ENCODE results near the gene RER1.

The RER1 gene

GRCh38 chr1:2383576-2383975, 8.1 kb upstream of the RER1 start:
- Histone ChIP-seq H2AK5ac (ENCODE audit: low read length) (no peak overlapping the region), H2BK12ac (ENCODE audit: low read length) (no peak overlapping the region), H3K14ac (ENCODE audit: low read length) (no peak overlapping the region), H4K91ac (ENCODE audit: low read depth, low read length) (no peak overlapping the region), H3K27me3 (ENCODE audit: insufficient read depth, low read length) (no peaks in the 10 kb centered on the region), H3K18ac (ENCODE audit: low read length) (no peak overlapping the region), H3K27ac (ENCODE audit: low read depth, low read length) (no peak overlapping the region), H2BK120ac (ENCODE audit: insufficient read depth, low read length, poor library complexity) (no peak overlapping the region), H3K4me1 (ENCODE audit: control insufficient read depth in 1 of 2, insufficient read depth in 2 of 2, low read length in 2 of 2) (no peaks in the 10 kb centered on the region), H3K9ac (ENCODE audit: low read length) (no peak overlapping the region), H3K4ac (ENCODE audit: low read depth, low read length) (no peak overlapping the region), H3K79me1 (ENCODE audit: low read length) (no peaks in the 10 kb centered on the region), H3K4me2 (ENCODE audit: low read length) (no peak overlapping the region), H3K4me3 (ENCODE audit: low read depth, low read length) (no peak overlapping the region), H4K12ac (ENCODE audit: low read depth, low read length) (no peak overlapping the region), H4K8ac (ENCODE audit: low read depth, low read length) (no peak overlapping the region), H2BK5ac (ENCODE audit: low read depth, low read length, poor library complexity) (no peak overlapping the region), H2AFZ (ENCODE audit: insufficient read depth, low read length, poor library complexity) (no peak overlapping the region), H3K23ac (ENCODE audit: low read length) (no peak overlapping the region), H3K79me2 (ENCODE audit: control insufficient read depth, insufficient read depth, low read length, poor library complexity) (no peaks in the 10 kb centered on the region), H3K36me3 (ENCODE audit: control insufficient read depth in 1 of 2, insufficient read depth in 2 of 2, low read length in 2 of 2) (peaks cover 4 to 10% of the 10 kb centered on the region in 2 experiments), H3K9me3 (ENCODE audit: insufficient read depth, low read depth, low read length) (no peaks in the 10 kb centered on the region)
- no peak for DNase-seq
- WGBS (ENCODE audit: extremely low coverage, insufficient coverage, insufficient read length) = no CpG with 5 or more reads among the region's 14 CpGs

GRCh38 chr1:2384130-2384860, 7.3 kb upstream of the RER1 start:
- no peak overlapping the region for H3K27ac ChIP-seq (ENCODE audit: low read depth, low read length)
- H4K8ac ChIP-seq (ENCODE audit: low read depth, low read length) = no peak overlapping the region
- no peak overlapping the region for H3K14ac ChIP-seq (ENCODE audit: low read length)
- H3K9me3 ChIP-seq (ENCODE audit: insufficient read depth, low read depth, low read length) = no peaks in the 10 kb centered on the region
- H3K4me1 ChIP-seq (ENCODE audit: control insufficient read depth in 1 of 2, insufficient read depth in 2 of 2, low read length in 2 of 2) = no peaks in the 10 kb centered on the region
- no peak for DNase-seq
- peaks cover 4 to 10% of the 10 kb centered on the region in 2 experiments for H3K36me3 ChIP-seq (ENCODE audit: control insufficient read depth in 1 of 2, insufficient read depth in 2 of 2, low read length in 2 of 2)
- H2BK120ac ChIP-seq (ENCODE audit: insufficient read depth, low read length, poor library complexity) = no peak overlapping the region
- H2BK5ac ChIP-seq (ENCODE audit: low read depth, low read length, poor library complexity) = no peak overlapping the region
- no peak overlapping the region for H2AFZ ChIP-seq (ENCODE audit: insufficient read depth, low read length, poor library complexity)
- no peak overlapping the region for H3K4ac ChIP-seq (ENCODE audit: low read depth, low read length)
- H3K4me2 ChIP-seq (ENCODE audit: low read length) = no peak overlapping the region
- H4K91ac ChIP-seq (ENCODE audit: low read depth, low read length) = no peak overlapping the region
- H4K12ac ChIP-seq (ENCODE audit: low read depth, low read length) = no peak overlapping the region
- no peaks in the 10 kb centered on the region for H3K79me2 ChIP-seq (ENCODE audit: control insufficient read depth, insufficient read depth, low read length, poor library complexity)
- H2BK12ac ChIP-seq (ENCODE audit: low read length) = no peak overlapping the region
- H3K4me3 ChIP-seq (ENCODE audit: low read depth, low read length) = no peak overlapping the region
- H3K79me1 ChIP-seq (ENCODE audit: low read length) = no peaks in the 10 kb centered on the region
- H2AK5ac ChIP-seq (ENCODE audit: low read length) = no peak overlapping the region
- H3K23ac ChIP-seq (ENCODE audit: low read length) = no peak overlapping the region
- WGBS (ENCODE audit: extremely low coverage, insufficient coverage, insufficient read length) = no CpG with 5 or more reads among the region's 21 CpGs
- no peak overlapping the region for H3K18ac ChIP-seq (ENCODE audit: low read length)
- no peaks in the 10 kb centered on the region for H3K27me3 ChIP-seq (ENCODE audit: insufficient read depth, low read length)
- H3K9ac ChIP-seq (ENCODE audit: low read length) = no peak overlapping the region

GRCh38 chr1:2384941-2385481, 6.6 kb upstream of the RER1 start:
- Histone ChIP-seq H2BK5ac (ENCODE audit: low read depth, low read length, poor library complexity) (no peak overlapping the region), H3K79me2 (ENCODE audit: control insufficient read depth, insufficient read depth, low read length, poor library complexity) (no peaks in the 10 kb centered on the region), H2BK12ac (ENCODE audit: low read length) (no peak overlapping the region), H3K14ac (ENCODE audit: low read length) (no peak overlapping the region), H3K79me1 (ENCODE audit: low read length) (no peaks in the 10 kb centered on the region), H3K18ac (ENCODE audit: low read length) (no peak overlapping the region), H3K4me1 (ENCODE audit: control insufficient read depth in 1 of 2, insufficient read depth in 2 of 2, low read length in 2 of 2) (no peaks in the 10 kb centered on the region), H3K4ac (ENCODE audit: low read depth, low read length) (no peak overlapping the region), H3K23ac (ENCODE audit: low read length) (no peak overlapping the region), H4K91ac (ENCODE audit: low read depth, low read length) (no peak overlapping the region), H2AFZ (ENCODE audit: insufficient read depth, low read length, poor library complexity) (no peak overlapping the region), H3K27ac (ENCODE audit: low read depth, low read length) (no peak overlapping the region), H3K9me3 (ENCODE audit: insufficient read depth, low read depth, low read length) (no peaks in the 10 kb centered on the region), H2AK5ac (ENCODE audit: low read length) (no peak overlapping the region), H3K4me2 (ENCODE audit: low read length) (no peak overlapping the region), H4K8ac (ENCODE audit: low read depth, low read length) (no peak overlapping the region), H2BK120ac (ENCODE audit: insufficient read depth, low read length, poor library complexity) (no peak overlapping the region), H3K9ac (ENCODE audit: low read length) (no peak overlapping the region), H3K36me3 (ENCODE audit: control insufficient read depth in 1 of 2, insufficient read depth in 2 of 2, low read length in 2 of 2) (peaks cover 4 to 10% of the 10 kb centered on the region in 2 experiments), H3K4me3 (ENCODE audit: low read depth, low read length) (no peak overlapping the region), H3K27me3 (ENCODE audit: insufficient read depth, low read length) (no peaks in the 10 kb centered on the region), H4K12ac (ENCODE audit: low read depth, low read length) (no peak overlapping the region)
- whole genome bisulfite sequencing (ENCODE audit: extremely low coverage, insufficient coverage, insufficient read length) = no CpG with 5 or more reads among the region's 41 CpGs
- DNase-seq = no peak

GRCh38 chr1:2385606-2386280, 5.9 kb upstream of the RER1 start:
- DNase-seq = no peak
- WGBS (ENCODE audit: extremely low coverage, insufficient coverage, insufficient read length) = no CpG with 5 or more reads among the region's 19 CpGs
- no peaks in the 10 kb centered on the region for H3K79me2 ChIP-seq (ENCODE audit: control insufficient read depth, insufficient read depth, low read length, poor library complexity)
- H3K9me3 ChIP-seq (ENCODE audit: insufficient read depth, low read depth, low read length) = no peaks in the 10 kb centered on the region
- no peak overlapping the region for H2BK120ac ChIP-seq (ENCODE audit: insufficient read depth, low read length, poor library complexity)
- H3K14ac ChIP-seq (ENCODE audit: low read length) = no peak overlapping the region
- no peak overlapping the region for H3K9ac ChIP-seq (ENCODE audit: low read length)
- H4K12ac ChIP-seq (ENCODE audit: low read depth, low read length) = no peak overlapping the region
- no peak overlapping the region for H3K18ac ChIP-seq (ENCODE audit: low read length)
- no peaks in the 10 kb centered on the region for H3K79me1 ChIP-seq (ENCODE audit: low read length)
- H3K4me2 ChIP-seq (ENCODE audit: low read length) = no peak overlapping the region
- H3K4me3 ChIP-seq (ENCODE audit: low read depth, low read length) = no peak overlapping the region
- no peak overlapping the region for H2AK5ac ChIP-seq (ENCODE audit: low read length)
- no peaks in the 10 kb centered on the region for H3K27me3 ChIP-seq (ENCODE audit: insufficient read depth, low read length)
- no peak overlapping the region for H3K27ac ChIP-seq (ENCODE audit: low read depth, low read length)
- no peak overlapping the region for H4K8ac ChIP-seq (ENCODE audit: low read depth, low read length)
- H3K4me1 ChIP-seq (ENCODE audit: control insufficient read depth in 1 of 2, insufficient read depth in 2 of 2, low read length in 2 of 2) = peaks cover 0 to 2% of the 10 kb centered on the region in 2 experiments
- no peak overlapping the region for H2BK5ac ChIP-seq (ENCODE audit: low read depth, low read length, poor library complexity)
- H3K36me3 ChIP-seq (ENCODE audit: control insufficient read depth in 1 of 2, insufficient read depth in 2 of 2, low read length in 2 of 2) = peaks cover 4 to 10% of the 10 kb centered on the region in 2 experiments
- H2BK12ac ChIP-seq (ENCODE audit: low read length) = no peak overlapping the region
- no peak overlapping the region for H3K23ac ChIP-seq (ENCODE audit: low read length)
- no peak overlapping the region for H2AFZ ChIP-seq (ENCODE audit: insufficient read depth, low read length, poor library complexity)
- H3K4ac ChIP-seq (ENCODE audit: low read depth, low read length) = no peak overlapping the region
- no peak overlapping the region for H4K91ac ChIP-seq (ENCODE audit: low read depth, low read length)
